ENCODE results near the gene PPWD1.

The PPWD1 gene

DNA sequence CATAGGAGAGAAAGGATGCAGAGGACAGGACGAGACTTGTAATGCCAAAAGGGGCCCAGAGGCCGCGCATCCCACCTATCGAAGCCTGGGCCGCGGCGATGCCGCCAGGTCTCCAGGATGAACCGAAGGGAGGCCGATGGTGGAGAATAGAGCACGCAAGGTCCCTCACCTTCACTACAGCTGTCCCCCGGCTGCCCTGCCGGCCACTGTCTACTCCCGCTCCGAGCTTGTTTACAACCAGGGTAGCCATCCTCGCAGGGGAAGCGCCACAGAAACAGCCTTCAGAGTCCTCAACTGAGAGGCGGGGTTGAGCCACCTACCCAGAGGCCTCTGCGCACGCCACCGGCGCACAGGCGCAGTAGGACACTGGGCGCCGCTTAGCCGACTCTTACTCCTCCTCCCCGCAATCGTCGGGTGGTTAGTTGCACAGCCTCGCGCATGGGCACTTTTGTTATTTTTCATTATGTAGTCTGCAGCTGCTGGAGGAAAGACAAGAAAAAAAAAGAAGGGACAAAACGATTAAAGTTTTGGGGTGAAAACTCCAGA lies 61.0 kb downstream of the PPWD1 start, which contains the start of gene TRIM23:
Gene TRIM23, minus strand, starts transcription at position 309 of the 546 bp plus-strand sequence. Its CDS starts 59 bp downstream, at position 250.
- DNase-seq = peak; percentile 93

DNA sequence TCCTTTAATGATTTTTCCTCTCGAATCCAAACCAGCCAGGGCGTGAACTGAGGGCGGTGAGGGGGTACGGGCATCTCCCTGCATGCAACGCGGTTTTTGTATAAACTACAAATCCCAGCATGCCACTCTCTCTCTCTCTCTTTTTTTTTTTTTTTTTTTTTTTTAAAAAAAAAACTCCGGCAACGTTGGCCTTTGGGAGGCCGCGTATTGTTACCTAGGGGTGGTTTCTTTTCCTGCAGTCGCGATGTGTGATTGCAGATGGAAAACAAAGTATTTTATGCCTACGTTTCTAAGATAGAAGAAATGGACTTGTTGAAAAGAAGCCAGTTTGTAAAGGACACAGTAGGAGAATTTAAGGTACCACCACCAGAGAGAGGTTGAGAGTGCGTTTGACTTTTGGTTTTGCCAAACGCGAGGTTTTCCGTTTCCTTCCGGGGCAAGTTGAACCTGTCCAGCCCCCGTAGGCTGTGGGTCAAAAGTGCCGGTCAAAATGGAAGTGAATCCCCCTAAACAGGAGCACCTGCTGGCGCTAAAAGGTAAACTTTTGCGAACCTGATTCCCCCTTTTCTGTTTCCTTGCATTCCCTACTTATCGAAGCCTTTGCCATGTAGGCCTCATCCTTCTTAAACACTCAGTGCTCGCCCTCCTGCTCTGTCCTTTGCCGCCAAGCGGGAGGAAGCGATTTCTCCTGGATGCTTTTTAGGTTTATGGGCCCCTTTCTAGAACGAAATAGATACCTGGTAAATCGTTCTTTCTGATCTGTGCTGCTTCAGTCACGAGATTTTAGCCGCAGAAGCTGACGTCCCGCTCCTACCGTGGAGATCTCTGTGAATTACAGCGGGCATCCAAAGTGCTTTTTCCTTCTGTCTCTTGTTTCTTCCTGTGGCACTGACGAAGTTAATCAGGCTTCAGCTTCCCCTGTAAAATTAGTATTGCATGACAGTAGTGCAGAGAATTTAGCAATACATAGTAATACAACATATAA lies 61.8 kb downstream of the PPWD1 start, which contains the start of the genes SHLD3 and TRAPPC13:
Gene SHLD3, plus strand, starts transcription at position 457 of the 985 bp plus-strand sequence. CDS start 4,561 bp downstream, outside the sequence.
Gene TRAPPC13, plus strand, starts transcription at position 457 of the 985 bp plus-strand sequence. Its CDS starts 34 bp downstream, at position 491.
- peak; percentile 89 for DNase-seq

- no peak for DNase-seq
These were observed 62.6 kb downstream of the PPWD1 start for GRCh38 chr5:65625743-65626142.

- no peak for DNase-seq
These were observed 67.9 kb downstream of the PPWD1 start for GRCh38 chr5:65630981-65631380.

Data from fibroblast of skin of right biceps (primary cell).